Measurements from ENCODE around the gene SLC35F6.

The SLC35F6 gene

DNA sequence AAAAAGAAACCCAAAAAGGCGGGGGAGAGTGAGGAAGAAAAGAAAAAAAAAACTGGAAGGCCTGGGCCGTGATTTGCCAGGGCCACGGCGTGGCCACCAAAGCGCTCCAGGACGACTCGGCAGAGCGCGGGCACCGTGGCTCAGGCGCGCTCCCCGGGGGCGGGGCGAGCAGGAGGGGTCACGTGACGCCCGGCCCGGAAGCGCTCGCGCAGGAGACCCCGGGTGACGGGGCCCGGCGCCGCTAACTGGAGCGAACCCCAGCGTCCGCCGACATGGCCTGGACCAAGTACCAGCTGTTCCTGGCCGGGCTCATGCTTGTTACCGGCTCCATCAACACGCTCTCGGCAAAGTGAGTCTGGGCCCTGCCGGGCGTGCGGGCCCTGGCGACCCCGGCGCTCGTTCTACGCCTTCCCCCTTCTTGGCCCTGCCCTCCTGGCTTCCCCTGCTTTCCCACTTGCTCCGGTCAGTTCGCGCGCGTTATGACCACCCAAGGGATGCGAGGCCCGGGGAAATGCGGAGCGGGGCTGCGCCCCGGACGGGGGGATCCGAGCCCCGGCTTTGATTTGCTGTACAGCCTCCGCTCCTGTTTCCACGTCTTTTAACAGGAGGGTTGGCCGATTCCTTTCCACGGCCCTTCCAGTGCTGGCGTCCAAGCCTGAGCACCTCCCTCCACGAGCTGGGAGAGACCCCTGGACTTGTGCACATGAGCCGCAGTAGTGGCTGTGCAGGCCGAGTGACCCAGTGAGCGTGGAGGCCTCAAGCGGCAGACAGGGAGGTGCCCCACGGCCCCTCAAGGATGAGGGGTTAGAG lies at the start of gene SLC35F6:
TSS of gene SLC35F6 (plus strand) at position 207 of the 810 bp plus-strand sequence. CDS start at position 273, 66 bp downstream.
- peak; percentile 75 for DNase-seq (ENCODE audit: low read depth)

- DNase-seq (ENCODE audit: low read depth): no peak
Observed at GRCh38 chr2:26715528-26716270, 48.4 kb upstream of the SLC35F6 start.

GRCh38 chr2:26716340-26716739 lies 47.7 kb upstream of the SLC35F6 start:
- no peak for DNase-seq (ENCODE audit: low read depth)

DNA sequence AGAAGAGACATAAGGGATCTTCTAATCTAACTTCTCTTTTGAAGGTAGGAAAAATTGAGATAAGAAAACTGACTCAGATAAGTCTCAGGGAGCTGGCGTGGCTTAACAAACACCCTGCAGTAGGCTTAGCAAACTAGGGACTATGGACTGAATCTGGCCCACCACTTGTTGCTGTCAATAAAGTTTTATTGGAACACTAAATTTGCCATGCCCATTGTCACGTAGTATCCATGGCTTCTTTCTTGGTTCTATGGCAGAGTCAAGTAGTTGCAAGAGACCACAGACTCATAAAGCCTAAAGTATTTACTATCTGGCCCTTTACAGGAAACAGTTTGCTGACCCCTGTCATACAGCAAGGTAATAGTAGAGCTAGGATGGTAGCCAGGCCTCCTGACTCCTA lies 47.3 kb upstream of the SLC35F6 start:
- DNase-seq (ENCODE audit: low read depth): no peak

GRCh38 chr2:26717362-26717761 lies 46.7 kb upstream of the SLC35F6 start:
- DNase-seq (ENCODE audit: low read depth): no peak

DNA sequence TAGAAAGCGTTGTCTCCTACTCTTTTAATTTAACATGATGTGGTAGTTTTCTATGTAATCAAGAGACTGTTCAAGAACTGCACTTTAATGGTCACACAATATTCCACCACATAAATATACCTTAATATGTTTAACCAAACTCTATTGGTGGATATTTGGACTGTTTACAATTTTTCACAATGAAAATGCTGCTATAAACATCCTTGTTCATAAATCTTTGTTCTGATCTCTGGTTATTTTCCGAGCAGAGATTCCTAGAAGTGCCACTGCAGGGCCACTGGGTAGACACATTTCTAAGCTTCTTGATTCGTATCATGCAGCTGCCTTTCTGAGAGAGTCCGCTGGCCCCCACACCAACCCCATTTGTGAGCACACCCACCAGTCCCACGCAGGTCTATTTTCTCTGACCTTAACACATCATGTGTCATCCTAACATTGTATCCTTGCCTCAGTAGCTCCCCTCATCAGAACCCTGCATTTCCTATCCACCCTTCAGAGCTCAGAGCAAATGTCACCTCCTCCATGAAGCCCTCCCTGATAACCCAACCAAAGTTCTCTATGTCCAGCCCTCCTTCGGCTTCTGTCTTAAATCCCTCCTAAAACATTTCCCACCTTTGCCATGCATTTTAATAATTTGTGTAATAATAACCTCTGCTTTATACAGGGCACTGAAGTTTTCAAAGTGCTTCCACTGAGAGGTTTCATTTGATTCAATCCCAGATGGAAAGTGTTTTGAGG lies 45.0 kb upstream of the SLC35F6 start:
- DNase-seq (ENCODE audit: low read depth): no peak

DNA sequence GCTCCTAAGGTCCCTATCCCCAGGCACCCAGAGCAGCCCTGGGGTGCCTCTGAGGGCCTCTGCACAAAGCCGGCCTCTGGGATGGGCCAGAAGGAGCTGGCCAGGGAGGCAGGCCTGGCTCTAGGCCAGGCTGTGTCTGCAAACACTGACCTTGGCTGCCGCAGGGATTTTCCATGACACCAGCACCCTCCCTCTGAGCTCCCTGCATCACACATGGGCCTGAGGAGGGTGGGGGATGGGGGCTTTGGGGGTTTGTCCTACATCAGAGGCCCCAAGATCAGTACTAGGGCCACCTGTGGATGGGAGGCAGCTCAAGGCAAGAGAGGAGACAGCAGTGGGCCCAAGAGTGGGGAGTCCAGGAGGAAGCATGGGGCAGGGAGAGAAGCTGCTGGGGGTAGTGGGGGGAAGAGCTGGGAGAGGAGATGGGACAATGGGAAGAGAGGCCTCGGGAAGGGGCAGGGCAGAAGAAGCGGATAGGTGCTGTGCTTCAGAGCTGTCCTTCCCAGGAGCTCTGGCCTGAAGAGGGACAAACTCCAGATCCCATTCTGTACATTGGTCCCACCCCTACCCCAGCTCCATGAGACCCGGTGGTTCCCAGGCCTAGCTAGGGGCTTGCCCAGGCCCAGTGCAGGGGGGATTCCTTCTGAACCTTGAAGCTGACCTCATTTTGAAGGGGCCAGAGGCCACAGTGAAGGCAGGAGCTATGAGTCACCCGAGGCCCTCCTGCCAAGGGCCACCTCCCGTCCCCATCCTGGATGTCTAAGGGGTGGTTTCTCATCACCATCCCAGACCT lies 43.6 kb upstream of the SLC35F6 start:
- DNase-seq (ENCODE audit: low read depth): no peak

DNA sequence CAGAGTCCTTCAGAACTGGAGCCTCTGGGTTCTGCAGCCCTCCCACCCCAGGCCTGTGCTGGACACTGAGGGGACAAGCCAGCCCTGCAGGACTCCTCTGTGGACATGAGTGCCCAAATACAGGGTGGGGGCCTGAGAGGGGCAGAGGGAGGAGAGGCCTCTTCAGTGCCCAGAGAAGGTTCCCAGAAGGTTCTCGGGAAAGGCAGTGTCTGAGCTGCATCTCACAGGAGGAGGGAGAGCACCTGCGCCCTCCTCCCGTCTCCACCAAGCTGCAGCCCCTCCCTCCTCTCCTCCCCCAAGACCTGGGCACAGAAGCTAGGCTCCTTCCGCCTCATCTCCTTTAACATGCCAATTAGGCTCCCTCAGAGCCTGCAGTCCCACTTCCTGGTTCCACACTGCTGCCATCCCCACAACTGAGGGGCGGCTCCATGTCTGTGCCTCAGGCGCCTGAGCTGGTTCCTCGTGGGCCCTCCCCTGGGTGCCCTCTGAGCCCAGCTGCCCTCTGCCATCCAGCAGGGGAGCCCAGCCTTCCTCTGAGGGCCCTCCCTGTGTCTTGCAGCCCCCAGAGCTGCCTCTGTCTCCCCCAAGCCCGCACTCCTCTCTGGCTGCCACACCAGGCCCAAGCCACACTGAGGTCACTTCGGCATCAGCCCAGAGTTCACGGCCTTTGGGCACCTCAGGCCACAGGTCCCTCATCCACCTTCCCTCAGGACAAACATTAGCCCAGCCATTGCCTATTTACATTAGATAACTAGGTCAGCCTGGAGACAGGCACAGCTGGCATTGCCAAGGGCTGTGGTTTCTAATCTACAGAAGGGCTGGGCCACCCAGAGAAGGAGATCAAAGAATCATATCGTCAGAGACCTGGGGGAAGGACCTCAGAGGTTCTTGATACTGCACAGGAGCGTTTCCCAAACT lies 42.7 kb upstream of the SLC35F6 start:
- DNase-seq (ENCODE audit: low read depth): no peak

DNA sequence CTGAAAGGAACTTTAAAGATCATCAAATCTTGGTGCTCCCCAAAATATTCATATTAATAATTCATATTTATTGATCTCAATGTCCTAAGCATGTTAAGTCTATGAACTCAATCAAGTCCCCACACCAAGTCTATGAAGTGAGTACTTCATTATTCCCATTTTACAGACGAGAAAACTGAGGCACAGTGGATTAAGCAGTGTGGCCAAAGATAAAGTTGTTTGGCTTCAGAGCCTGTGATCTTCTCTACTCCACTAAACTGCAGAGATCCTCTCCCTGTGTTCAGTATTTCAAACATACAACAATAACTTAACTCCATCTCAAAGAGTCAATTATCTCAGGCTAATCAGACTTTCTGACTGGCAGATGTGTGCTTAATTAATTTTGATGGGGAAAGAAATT lies 41.8 kb upstream of the SLC35F6 start:
- DNase-seq (ENCODE audit: low read depth): no peak

DNA sequence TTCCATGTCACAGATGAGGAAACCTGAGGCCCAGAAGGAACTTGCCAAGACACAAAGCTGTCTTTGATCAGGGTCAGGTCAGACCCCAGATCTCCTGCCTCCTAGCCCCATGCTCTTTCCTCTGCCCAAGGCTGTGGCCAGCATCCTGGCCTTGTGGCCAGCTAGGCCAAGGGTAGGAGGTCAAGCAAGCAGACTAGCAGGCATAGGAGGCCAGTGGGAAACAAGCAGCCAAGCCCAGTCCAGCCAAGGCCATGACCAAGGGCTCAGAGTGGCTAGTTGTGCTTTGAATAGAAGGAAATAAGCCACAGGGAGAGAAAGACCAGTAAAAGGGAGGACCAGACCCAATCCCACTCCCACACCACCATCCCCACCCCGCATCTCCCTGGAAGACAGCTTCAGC lies 41.2 kb upstream of the SLC35F6 start:
- no peak for DNase-seq (ENCODE audit: low read depth)

DNA sequence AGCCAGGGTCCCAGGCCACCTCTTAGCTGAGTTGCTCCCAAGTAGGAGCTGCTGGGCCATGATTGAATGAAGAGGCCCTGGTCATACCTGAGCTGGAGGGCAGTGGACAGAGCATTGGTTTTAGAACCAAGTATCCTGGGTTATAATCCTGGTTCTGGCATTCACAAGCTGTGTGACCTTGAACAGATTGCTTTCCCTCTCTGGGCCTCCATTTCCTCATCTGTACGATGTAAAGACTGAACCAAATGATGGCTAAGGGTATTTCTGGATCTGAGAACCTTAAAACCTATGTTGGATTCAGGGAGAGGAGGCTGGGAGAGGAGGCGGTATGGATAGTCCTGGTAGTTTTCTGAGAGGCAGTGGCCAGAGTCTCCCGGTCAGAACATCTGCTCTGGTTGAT lies 40.6 kb upstream of the SLC35F6 start:
- DNase-seq (ENCODE audit: low read depth): no peak

- no peak for DNase-seq (ENCODE audit: low read depth)
Observed at GRCh38 chr2:26723991-26724750, 39.9 kb upstream of the SLC35F6 start.

DNA sequence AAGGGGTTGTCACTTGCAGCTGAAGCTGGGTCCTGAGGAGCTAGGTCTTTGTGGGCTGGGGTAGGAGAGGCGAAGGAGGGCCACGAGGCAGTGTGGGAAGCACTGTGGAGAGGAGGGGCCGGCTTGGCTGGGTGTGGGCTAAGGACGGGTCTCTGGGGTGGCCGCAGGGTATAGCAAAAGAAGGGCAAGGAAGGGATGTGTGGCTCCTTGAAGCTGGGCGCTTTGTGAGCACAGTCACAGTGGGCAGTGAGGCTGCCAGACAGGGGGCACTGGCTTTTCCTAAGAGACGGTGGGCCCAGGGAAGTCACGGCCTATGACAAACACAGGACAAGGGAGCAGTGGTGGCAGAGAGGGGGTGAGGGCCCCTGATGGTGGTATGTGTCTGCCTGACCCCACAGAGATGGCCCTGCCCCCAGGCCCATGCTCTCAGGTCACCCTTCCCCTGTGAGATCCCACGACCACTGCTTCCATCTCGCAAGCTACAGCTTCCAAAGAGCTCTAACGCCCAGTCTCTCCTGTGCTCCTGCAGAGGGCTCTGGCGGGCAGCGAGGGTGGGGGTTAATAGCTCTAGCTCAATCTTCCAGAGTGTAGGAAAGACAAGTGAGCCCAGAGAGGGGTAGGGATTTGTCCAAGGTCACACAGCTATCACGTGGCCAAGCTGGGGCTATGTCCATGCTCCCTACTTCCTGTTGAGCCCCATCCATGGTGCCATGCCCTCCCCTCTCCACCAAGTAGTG lies 39.1 kb upstream of the SLC35F6 start:
- DNase-seq (ENCODE audit: low read depth): no peak

GRCh38 chr2:26725521-26725820 lies 38.6 kb upstream of the SLC35F6 start:
- no peak for DNase-seq (ENCODE audit: low read depth)

- no peak for DNase-seq (ENCODE audit: low read depth)
Observed at GRCh38 chr2:26726228-26726627, 37.9 kb upstream of the SLC35F6 start.

- no peak for DNase-seq (ENCODE audit: low read depth)
Observed at GRCh38 chr2:26727641-26728561, 36.2 kb upstream of the SLC35F6 start.

- DNase-seq (ENCODE audit: low read depth): no peak
Observed at GRCh38 chr2:26729311-26729710, 34.8 kb upstream of the SLC35F6 start.

DNA sequence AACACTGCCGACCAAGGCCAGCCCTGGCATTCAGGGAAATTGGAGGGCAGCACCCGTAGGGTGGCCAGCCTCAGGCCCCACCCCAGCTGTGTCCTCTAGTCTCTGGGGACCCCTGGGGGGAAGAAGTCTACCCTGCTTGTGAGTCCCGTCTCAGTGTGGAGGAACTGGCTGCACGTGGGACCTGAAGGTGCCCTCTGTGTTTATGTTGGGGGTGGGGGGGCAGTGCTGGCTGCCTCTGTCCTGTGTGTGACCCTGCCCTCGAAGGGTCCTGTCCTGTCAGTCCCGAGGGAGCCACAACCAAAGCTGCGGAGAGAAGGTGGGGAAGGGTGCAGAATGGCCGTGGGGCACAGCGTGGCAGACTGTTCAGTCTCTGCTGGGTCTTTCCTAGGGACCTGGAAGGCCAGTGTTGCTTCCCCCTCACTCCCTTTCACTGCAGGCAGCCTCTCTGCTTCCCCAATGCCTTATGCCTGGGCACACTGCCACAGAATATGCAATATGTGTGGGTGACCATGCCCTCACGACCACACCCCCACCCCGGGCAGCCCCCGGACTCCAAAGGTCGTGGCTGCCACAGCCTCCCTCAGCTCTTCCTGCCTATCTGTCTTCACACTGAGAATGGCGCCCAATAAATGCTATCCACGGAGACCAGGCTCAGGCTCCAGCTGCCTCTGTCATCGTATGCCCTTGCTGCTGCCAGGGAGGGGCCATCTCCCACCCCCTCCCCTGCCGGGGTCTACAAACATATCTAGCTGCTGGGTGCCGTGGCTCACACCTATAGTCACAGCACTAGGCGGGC lies 33.3 kb upstream of the SLC35F6 start:
- no peak for DNase-seq (ENCODE audit: low read depth)

Measured in stimulated activated CD8-positive, alpha-beta memory T cell treated with anti-CD3 and anti-CD28 coated beads, Interleukin-15, amount 100 ng/mL, for 24 hours (primary cell).